ENCODE measurements around the gene CGB8. TPM values are rescaled to one million over a fixed set of nuclear protein-coding genes. Genes with fewer than 3 reads are reported as not detected.

The CGB8 gene
- total RNA-seq, 6 experiments from 2014 or later, result 0.83 to 3.8 (median 3.7) TPM; not detected in 1

DNA sequence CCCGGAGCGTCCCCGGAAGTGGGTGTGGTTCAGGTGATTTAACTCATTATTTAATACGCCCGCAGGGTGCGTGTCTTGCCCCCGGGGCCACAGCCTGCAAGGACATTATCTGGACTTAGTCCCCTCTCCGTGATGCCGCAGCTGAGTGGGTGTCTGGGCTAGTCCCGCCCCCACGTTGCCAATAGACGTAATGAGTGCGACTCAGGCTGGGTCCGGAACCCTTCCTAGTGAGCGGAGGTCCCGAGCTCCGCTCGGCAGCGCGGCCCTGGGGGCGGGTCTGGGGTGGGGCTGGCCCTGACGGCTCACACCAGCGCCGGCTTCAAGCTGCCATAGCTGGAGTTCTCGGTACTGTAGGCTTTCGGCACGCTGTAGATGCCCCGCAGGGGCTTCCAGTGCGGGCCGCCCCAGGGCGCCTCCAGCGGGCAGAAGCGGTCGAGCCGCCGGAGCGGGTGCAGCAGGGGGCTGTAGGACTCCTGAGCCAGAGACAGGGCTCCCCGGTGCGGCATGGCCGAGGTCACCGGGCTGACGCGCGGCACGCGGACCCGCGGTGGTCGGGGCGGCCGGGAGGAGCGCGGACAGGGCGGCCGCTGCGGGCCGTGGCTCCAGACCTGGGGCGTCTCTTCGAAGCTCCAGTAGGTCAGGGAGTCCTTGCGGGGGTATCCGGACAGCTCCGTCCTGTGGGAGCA lies 31.1 kb downstream of the CGB8 start:
- Mint-ChIP-seq H3K27ac (no peak overlapping the region), H3K27me3 (ENCODE audit: insufficient read depth) (no peaks in the 10 kb centered on the region; the same call in none of the 2 replicates), H3K4me3 (peak overlapping the region; percentile 80), H3K4me1 (ENCODE audit: low read depth) (peaks cover 31% of the 10 kb centered on the region), H3K36me3 (ENCODE audit: low read depth) (peaks cover 17% of the 10 kb centered on the region; the same call in 1 of the 2 replicates), H3K9me3 (no peaks in the 10 kb centered on the region)
- DNase-seq, result peak; percentile 22
- TF ChIP-seq, protein P1, sequence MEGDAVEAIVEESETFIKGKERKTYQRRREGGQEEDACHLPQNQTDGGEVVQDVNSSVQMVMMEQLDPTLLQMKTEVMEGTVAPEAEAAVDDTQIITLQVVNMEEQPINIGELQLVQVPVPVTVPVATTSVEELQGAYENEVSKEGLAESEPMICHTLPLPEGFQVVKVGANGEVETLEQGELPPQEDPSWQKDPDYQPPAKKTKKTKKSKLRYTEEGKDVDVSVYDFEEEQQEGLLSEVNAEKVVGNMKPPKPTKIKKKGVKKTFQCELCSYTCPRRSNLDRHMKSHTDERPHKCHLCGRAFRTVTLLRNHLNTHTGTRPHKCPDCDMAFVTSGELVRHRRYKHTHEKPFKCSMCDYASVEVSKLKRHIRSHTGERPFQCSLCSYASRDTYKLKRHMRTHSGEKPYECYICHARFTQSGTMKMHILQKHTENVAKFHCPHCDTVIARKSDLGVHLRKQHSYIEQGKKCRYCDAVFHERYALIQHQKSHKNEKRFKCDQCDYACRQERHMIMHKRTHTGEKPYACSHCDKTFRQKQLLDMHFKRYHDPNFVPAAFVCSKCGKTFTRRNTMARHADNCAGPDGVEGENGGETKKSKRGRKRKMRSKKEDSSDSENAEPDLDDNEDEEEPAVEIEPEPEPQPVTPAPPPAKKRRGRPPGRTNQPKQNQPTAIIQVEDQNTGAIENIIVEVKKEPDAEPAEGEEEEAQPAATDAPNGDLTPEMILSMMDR (IDR thresholded peaks at IDR 0.05), result peak; percentile 72

DNA sequence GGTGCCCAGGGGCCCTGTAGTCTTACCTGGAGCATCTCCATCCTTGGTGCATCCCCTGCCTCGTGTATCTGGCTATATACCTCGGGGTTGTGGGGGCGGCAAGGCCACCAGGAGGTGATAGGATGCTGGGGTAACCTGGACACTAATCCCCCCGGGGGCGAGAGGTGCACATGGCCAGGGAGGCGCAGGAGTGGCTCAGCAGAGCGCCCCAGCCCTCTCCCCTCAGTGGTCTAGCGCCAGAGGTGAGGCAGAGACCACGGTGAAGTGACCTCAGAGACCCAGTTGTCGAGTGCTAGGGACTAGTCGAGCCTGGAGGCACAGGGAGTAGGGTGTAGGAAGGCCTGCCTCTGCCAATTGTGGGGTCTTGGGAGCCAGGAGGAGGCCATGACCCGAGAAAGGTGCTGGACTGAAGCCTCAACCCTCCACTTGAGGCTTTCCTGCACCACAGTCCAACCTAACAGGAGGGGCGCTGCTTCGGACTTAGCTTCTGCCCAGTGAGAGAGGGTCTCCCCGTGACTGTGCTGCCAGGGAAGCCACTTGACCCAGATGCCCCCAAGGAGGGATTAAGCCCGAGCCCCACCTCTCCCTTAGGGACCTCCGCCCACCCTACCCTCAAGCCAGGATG lies 31.8 kb downstream of the CGB8 start, which contains the start of gene LHB:
TSS of gene LHB (minus strand) at position 51 of the 625 bp plus-strand sequence. CDS start at position 41, 10 bp downstream.
- TF ChIP-seq, protein P1 (IDR thresholded peaks at IDR 0.05), result no peak
- Mint-ChIP-seq H3K4me1 (ENCODE audit: low read depth) (peaks cover 31% of the 10 kb centered on the region), H3K27me3 (ENCODE audit: insufficient read depth) (no peaks in the 10 kb centered on the region; the same call in none of the 2 replicates), H3K27ac (no peak within 1 kb of the TSS), H3K4me3 (no peak within 1 kb of the TSS; the same call in 1 of the 2 replicates), H3K9me3 (no peaks in the 10 kb centered on the region), H3K36me3 (ENCODE audit: low read depth) (peaks cover 17% of the 10 kb centered on the region)
- no peak for DNase-seq

DNA sequence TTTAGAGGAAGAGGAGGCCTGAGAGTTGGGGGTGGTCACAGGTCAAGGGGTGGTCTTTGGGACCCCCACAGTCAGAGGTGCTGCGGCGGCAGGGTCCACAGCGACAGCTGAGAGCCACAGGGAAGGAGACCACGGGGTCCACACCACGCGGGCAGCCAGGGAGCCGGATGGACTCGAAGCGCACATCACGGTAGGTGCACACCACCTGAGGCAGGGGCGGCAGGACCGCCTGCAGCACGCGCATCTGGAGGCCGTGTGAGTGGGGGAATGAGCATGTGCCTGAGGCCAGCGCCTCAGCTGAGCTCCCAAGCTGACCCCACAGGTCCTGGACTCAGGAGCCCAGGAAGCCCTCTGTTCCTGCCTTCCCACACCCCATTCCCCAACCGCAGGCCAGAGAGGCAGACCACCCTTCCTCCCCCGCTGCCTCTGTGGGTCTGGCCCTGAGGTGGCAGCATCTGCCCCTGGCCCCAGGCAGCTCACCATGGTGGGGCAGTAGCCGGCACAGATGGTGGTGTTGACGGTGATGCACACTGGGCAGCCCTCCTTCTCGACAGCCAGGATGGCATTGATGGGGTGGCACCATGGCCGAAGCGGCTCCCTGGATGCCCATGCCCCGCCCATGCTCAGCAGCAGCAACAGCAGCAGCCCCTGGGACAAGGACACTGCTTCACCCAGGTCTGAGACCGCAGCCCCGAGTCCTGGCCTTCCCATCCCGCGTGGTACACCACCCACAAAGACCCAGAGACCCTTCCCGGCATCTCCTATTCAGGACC lies 32.7 kb downstream of the CGB8 start:
- H3K4me3 Mint-ChIP-seq, result no peak overlapping the region

DNA sequence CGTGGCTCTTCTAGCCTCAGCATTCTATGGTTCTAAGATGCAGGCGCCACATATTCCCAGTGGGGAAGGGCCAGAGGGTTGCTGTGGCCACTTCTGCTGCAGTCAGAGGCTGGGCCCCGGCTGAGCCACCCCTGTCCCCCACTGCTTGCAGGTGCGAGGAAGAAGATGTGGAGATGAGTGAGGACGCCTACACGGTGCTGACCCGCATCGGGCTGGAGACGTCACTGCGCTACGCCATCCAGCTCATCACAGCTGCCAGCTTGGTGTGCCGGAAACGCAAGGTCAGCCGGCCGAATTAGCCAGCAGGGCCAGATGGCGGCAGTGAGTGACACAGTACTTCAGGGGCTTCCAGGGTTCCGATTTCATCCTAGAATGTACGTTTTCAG lies 34.0 kb downstream of the CGB8 start:
- Mint-ChIP-seq H3K27ac (no peak overlapping the region), H3K36me3 (ENCODE audit: low read depth) (peaks cover 23% of the 10 kb centered on the region), H3K27me3 (ENCODE audit: insufficient read depth) (no peaks in the 10 kb centered on the region; the same call in none of the 2 replicates), H3K9me3 (no peaks in the 10 kb centered on the region), H3K4me1 (ENCODE audit: low read depth) (peaks cover 12% of the 10 kb centered on the region), H3K4me3 (no peak overlapping the region)
- TF ChIP-seq, protein P1 (IDR thresholded peaks at IDR 0.05), result no peak
- no peak for DNase-seq

More for the DNA sequence above, 32.7 kb downstream of the CGB8 start:
- Mint-ChIP-seq H3K9me3 (no peaks in the 10 kb centered on the region), H3K27ac (no peak overlapping the region), H3K36me3 (ENCODE audit: low read depth) (peaks cover 17% of the 10 kb centered on the region), H3K27me3 (ENCODE audit: insufficient read depth) (no peaks in the 10 kb centered on the region; the same call in none of the 2 replicates), H3K4me1 (ENCODE audit: low read depth) (peaks cover 22% of the 10 kb centered on the region)
- TF ChIP-seq, protein P1 (IDR thresholded peaks at IDR 0.05), result no peak
- no peak for DNase-seq

DNA sequence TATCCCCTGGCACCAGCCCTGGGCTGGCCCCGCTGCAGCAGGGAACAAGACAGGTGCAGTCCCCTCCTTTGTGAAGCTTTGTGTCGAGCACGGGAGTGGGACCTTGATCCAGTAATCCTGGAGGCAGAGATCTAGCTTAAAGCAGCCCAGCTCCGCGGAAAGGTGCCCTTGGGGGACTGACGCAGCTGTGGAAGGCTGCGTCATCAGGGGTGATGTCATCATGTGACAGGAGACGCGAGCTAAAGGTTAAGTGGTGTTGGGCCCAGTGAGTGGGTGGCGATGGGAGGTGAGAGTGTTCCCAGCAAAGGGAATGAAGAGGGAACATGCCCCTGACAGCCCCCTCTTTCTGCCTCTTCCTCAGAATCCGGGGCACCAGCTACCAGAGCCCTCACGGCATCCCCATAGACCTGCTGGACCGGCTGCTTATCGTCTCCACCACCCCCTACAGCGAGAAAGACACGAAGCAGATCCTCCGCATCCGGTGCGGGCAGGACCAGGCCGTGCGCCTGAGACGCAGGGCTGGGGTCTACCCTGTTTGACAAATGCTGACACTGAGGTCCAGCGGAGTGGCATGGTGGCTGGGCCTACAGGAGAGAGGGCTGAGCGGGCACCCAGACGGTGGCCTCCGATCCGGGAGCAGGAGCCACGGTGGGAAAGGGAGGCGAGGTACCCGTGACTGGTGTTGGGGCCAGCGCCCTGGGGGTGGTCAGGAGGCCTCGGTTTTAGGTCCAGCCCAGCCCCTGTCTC lies 34.6 kb downstream of the CGB8 start:
- no peak for DNase-seq
- H3K27me3 Mint-ChIP-seq (ENCODE audit: insufficient read depth), result no peaks in the 10 kb centered on the region; the same call in none of the 2 replicates
- TF ChIP-seq, protein P1 (IDR thresholded peaks at IDR 0.05), result no peak
- H3K27ac Mint-ChIP-seq, result no peak overlapping the region
- no peaks in the 10 kb centered on the region for H3K9me3 Mint-ChIP-seq
- peaks cover 23% of the 10 kb centered on the region for H3K36me3 Mint-ChIP-seq (ENCODE audit: low read depth)
- H3K4me3 Mint-ChIP-seq, result no peak overlapping the region
- peaks cover 10% of the 10 kb centered on the region for H3K4me1 Mint-ChIP-seq (ENCODE audit: low read depth)
